Endodermal cell (in vitro differentiated cells): ENCODE results near the gene NEB. TPM values are rescaled to one million over a fixed set of nuclear protein-coding genes. Genes with fewer than 3 reads are reported as not detected.

ENCODE experiments used
- DNase-seq: peaks from one replicate; pipeline ENCODE4 v3.0.0-alpha.2; 2017
- H3K27ac ChIP-seq: 2 replicates; pipeline ENCODE4 v1.5.1; 2013; ENCODE audit warnings: mild to moderate bottlenecking, low read depth, low read length, moderate library complexity
- H3K27me3 ChIP-seq: 2 replicates; pipeline ENCODE4 v1.6.1; 2013; ENCODE audit warnings: mild to moderate bottlenecking, low read length, moderate library complexity; ENCODE audit not compliant: insufficient read depth, control insufficient read depth, poor library complexity, severe bottlenecking
- H3K36me3 ChIP-seq: 2 replicates; pipeline ENCODE4 v1.7.0; 2013; ENCODE audit warnings: mild to moderate bottlenecking, low read length, moderate library complexity; ENCODE audit not compliant: control insufficient read depth, insufficient read depth
- H3K4me1 ChIP-seq: one replicate; pipeline ENCODE4 v1.7.0; 2013; ENCODE audit warnings: low read length; ENCODE audit not compliant: control insufficient read depth, insufficient read depth
- H3K4me3 ChIP-seq: 2 replicates; pipeline ENCODE4 v1.5.1; 2013; ENCODE audit warnings: mild to moderate bottlenecking, low read length, moderate library complexity
- H3K9ac ChIP-seq: 2 replicates; pipeline ENCODE4 v1.6.1; 2013; ENCODE audit warnings: mild to moderate bottlenecking, low read length, moderate library complexity; ENCODE audit not compliant: poor library complexity, severe bottlenecking; ENCODE audit errors: extremely low read depth
- H3K9me3 ChIP-seq: 2 replicates; pipeline ENCODE4 v1.6.1; 2013; ENCODE audit warnings: mild to moderate bottlenecking, low read length, moderate library complexity; ENCODE audit not compliant: control insufficient read depth
- H3K27ac Mint-ChIP-seq: 2 replicates; pipeline ENCODE4 v1.8.0; 2020; ENCODE audit warnings: mixed read lengths
- H3K27me3 Mint-ChIP-seq: 2 replicates; pipeline ENCODE4 v1.8.0; 2021; ENCODE audit warnings: mild to moderate bottlenecking, mixed read lengths; ENCODE audit not compliant: insufficient read depth
- H3K36me3 Mint-ChIP-seq: 2 replicates; pipeline ENCODE4 v1.8.0; 2020; ENCODE audit warnings: low read depth, mixed read lengths
- H3K4me1 Mint-ChIP-seq: 2 replicates; pipeline ENCODE4 v1.8.0; 2020; ENCODE audit warnings: mixed read lengths
- H3K4me3 Mint-ChIP-seq: 2 replicates; pipeline ENCODE4 v1.8.0; 2020; ENCODE audit warnings: mild to moderate bottlenecking, moderate library complexity, mixed read lengths
- H3K9me3 Mint-ChIP-seq: 2 replicates; pipeline ENCODE4 v1.8.0; 2020; ENCODE audit warnings: mild to moderate bottlenecking, mixed read lengths
- WGBS, 2 experiments: methylation state at CpG; one replicate each; pipeline versions ENCODE4 v1.1.5 to v1.1.7; 2013; ENCODE audit warnings: missing lambda C conversion rate in 2 of 2, mixed read lengths in 1 of 2; ENCODE audit not compliant: insufficient coverage in 1 of 2, insufficient read length in 1 of 2; 5-methylcytosine and 5-hydroxymethylcytosine counted together
- total RNA-seq, 2 donors: library from RNA; stranded (reverse); fragmentation: NEBNext Ultra II Directional in 1 of 2; extraction: Animal tissue kit (Norgen Biotek cat#: 25700) in 1 of 2; gene quantifications; 2 replicates in 1 of 2; 3 replicates in 1 of 2; pipeline ENCODE4 v1.2.1, GENCODE V29; 2021
- TF ChIP-seq, protein P1 (sequence below): fragments of 200-600 bp; sonication (generic); conservative IDR thresholded peaks from 2 replicates; pipeline ENCODE4 v1.5.0; 2021; ENCODE audit warnings: antibody characterized with exemption, mild to moderate bottlenecking

The NEB gene
- total RNA-seq, 2 donors from 2014 or later: 4.4 to 5.4 TPM

DNA sequence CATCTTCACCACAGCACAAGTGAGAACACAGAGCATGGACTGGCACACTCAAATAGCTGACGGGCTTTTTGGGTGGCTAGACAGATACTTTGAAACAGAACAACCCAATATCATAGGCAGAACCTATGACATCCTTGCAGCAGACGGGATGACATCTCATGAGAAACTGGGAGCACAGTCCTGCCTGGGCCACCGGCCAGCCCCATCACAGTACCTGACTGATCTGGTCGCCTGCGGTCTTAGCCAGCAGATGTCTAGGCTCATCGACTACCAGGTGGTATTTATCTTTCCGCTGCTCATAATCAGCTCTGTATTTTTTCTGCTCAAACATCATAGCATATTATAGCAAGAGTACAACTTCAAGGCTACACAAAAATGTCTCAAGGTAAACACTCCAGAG is 200.3 kb downstream of the NEB start:
- Mint-ChIP-seq H3K27ac (no peak overlapping the region), H3K4me3 (no peak overlapping the region), H3K9me3 (no peaks in the 10 kb centered on the region), H3K27me3 (no peaks in the 10 kb centered on the region), H3K36me3 (no peaks in the 10 kb centered on the region), H3K4me1 (no peaks in the 10 kb centered on the region)
- DNase-seq: no peak
- Histone ChIP-seq H3K4me3 (no peak overlapping the region), H3K27me3 (no peaks in the 10 kb centered on the region), H3K4me1 (no peaks in the 10 kb centered on the region), H3K36me3 (no peaks in the 10 kb centered on the region), H3K9me3 (no peaks in the 10 kb centered on the region), H3K9ac (no peak overlapping the region), H3K27ac (no peak overlapping the region)
- 90 to 98% methylated on average over 6 to 7 of the region's 7 CpGs for WGBS, 2 experiments
- TF ChIP-seq, protein P1, sequence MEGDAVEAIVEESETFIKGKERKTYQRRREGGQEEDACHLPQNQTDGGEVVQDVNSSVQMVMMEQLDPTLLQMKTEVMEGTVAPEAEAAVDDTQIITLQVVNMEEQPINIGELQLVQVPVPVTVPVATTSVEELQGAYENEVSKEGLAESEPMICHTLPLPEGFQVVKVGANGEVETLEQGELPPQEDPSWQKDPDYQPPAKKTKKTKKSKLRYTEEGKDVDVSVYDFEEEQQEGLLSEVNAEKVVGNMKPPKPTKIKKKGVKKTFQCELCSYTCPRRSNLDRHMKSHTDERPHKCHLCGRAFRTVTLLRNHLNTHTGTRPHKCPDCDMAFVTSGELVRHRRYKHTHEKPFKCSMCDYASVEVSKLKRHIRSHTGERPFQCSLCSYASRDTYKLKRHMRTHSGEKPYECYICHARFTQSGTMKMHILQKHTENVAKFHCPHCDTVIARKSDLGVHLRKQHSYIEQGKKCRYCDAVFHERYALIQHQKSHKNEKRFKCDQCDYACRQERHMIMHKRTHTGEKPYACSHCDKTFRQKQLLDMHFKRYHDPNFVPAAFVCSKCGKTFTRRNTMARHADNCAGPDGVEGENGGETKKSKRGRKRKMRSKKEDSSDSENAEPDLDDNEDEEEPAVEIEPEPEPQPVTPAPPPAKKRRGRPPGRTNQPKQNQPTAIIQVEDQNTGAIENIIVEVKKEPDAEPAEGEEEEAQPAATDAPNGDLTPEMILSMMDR: no peak

DNA sequence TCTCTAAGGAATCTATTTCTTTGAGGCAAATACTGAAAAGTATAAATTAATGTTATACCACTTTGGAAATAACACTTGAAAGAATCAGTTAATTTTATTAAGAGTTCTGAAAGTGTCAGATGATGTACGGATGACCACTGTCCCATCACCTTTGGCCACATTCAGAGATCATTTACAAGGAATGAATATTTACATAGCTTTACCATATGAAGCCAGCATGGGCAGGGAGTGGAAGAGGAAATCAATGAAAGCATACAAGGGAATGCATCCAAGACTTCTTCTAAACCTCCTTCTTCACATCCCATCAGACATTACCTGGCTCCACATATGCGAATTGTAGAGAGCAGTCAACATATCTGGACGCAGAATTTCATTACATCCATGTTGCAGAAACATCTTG is 201.1 kb downstream of the NEB start:
- no peaks in the 10 kb centered on the region for H3K36me3 ChIP-seq
- H3K27ac ChIP-seq: no peak overlapping the region
- no peak overlapping the region for H3K27ac Mint-ChIP-seq
- TF ChIP-seq, protein P1: no peak
- no peak overlapping the region for H3K9ac ChIP-seq
- no peaks in the 10 kb centered on the region for H3K9me3 Mint-ChIP-seq
- H3K4me1 Mint-ChIP-seq: no peaks in the 10 kb centered on the region
- no peak overlapping the region for H3K4me3 ChIP-seq
- H3K4me3 Mint-ChIP-seq: no peak overlapping the region
- no peaks in the 10 kb centered on the region for H3K27me3 Mint-ChIP-seq
- 83 to 90% methylated on average over 2 to 3 of the region's 3 CpGs for WGBS, 2 experiments
- H3K9me3 ChIP-seq: no peaks in the 10 kb centered on the region
- DNase-seq: no peak
- no peaks in the 10 kb centered on the region for H3K4me1 ChIP-seq
- no peaks in the 10 kb centered on the region for H3K27me3 ChIP-seq
- H3K36me3 Mint-ChIP-seq: no peaks in the 10 kb centered on the region

DNA sequence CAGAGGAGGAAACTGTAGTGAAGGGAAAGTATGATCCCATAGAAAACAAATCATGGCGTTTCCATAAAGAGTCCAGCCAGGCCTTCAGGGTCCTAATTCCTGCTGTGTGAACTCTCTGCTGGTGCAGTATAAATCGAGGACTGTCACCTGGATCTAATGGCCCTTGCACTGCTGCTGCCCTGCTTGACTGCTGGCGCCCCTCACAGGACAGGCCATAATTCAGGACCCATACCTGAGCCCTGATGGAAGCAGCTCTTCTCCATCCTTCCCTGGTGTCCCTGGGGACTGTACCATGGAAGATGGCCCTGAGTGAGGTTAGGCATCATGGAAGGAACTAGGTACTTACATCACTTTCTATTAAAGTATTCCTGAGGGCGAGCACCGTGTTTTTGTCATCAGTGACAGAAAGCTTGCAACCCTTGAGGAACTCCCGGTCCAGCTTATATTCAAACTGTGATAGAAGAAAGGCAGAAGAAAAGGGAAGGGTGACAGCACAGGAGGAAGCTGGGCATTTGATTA is 207.6 kb downstream of the NEB start:
- 93 to 95% methylated on average over 4 to 6 of the region's 6 CpGs for WGBS, 2 experiments
- H3K27me3 ChIP-seq: no peaks in the 10 kb centered on the region
- Mint-ChIP-seq H3K36me3 (no peaks in the 10 kb centered on the region), H3K9me3 (no peaks in the 10 kb centered on the region), H3K4me3 (no peak overlapping the region), H3K27me3 (no peaks in the 10 kb centered on the region), H3K27ac (no peak overlapping the region), H3K4me1 (no peaks in the 10 kb centered on the region)
- no peak overlapping the region for H3K4me3 ChIP-seq
- H3K36me3 ChIP-seq: no peaks in the 10 kb centered on the region
- no peaks in the 10 kb centered on the region for H3K9me3 ChIP-seq
- no peak for DNase-seq
- TF ChIP-seq, protein P1: peak; percentile 21
- H3K4me1 ChIP-seq: no peaks in the 10 kb centered on the region
- no peak overlapping the region for H3K9ac ChIP-seq
- H3K27ac ChIP-seq: no peak overlapping the region
